ENCODE results near the gene EVL.

Gene EVL

GRCh38 chr14:100066962-100067361, 1.7 kb downstream of the EVL start:
- no peak for DNase-seq (ENCODE audit: low spot score)

GRCh38 chr14:100067481-100067880, 2.3 kb downstream of the EVL start:
- DNase-seq (ENCODE audit: low spot score): no peak

GRCh38 chr14:100067971-100068959, 3.0 kb downstream of the EVL start:
- no peak for DNase-seq (ENCODE audit: low spot score)

- DNase-seq (ENCODE audit: low spot score): no peak
Observed at GRCh38 chr14:100069161-100069800, 4.1 kb downstream of the EVL start.

GRCh38 chr14:100070310-100070709, 5.1 kb downstream of the EVL start:
- DNase-seq (ENCODE audit: low spot score): no peak

- no peak for DNase-seq (ENCODE audit: low spot score)
Observed at GRCh38 chr14:100071545-100071944, 6.3 kb downstream of the EVL start.

GRCh38 chr14:100072783-100073346, 7.6 kb downstream of the EVL start:
- DNase-seq (ENCODE audit: low spot score): no peak

GRCh38 chr14:100073576-100074430, 8.6 kb downstream of the EVL start:
- DNase-seq (ENCODE audit: low spot score): no peak

GRCh38 chr14:100074431-100075100, 9.3 kb downstream of the EVL start:
- no peak for DNase-seq (ENCODE audit: low spot score)

GRCh38 chr14:100075681-100076080, 10.5 kb downstream of the EVL start:
- no peak for DNase-seq (ENCODE audit: low spot score)

GRCh38 chr14:100076133-100076532, 10.9 kb downstream of the EVL start:
- DNase-seq (ENCODE audit: low spot score): peak; percentile 36

- DNase-seq (ENCODE audit: low spot score): peak; percentile 77
Observed at GRCh38 chr14:100076606-100077005, 11.4 kb downstream of the EVL start.

- DNase-seq (ENCODE audit: low spot score): no peak
Observed at GRCh38 chr14:100077441-100077840, 12.2 kb downstream of the EVL start.

GRCh38 chr14:100078216-100078803, 13.1 kb downstream of the EVL start:
- no peak for DNase-seq (ENCODE audit: low spot score)

- peak; percentile 56 for DNase-seq (ENCODE audit: low spot score)
Observed at GRCh38 chr14:100078997-100079725, 13.9 kb downstream of the EVL start.

- no peak for DNase-seq (ENCODE audit: low spot score)
Observed at GRCh38 chr14:100079726-100080005, 14.4 kb downstream of the EVL start.

GRCh38 chr14:100080206-100080605, 15.0 kb downstream of the EVL start:
- DNase-seq (ENCODE audit: low spot score): no peak

- DNase-seq (ENCODE audit: low spot score): no peak
Observed at GRCh38 chr14:100081997-100082625, 16.9 kb downstream of the EVL start.

- DNase-seq (ENCODE audit: low spot score): no peak
Observed at GRCh38 chr14:100082723-100083122, 17.5 kb downstream of the EVL start.

GRCh38 chr14:100083706-100084105, 18.5 kb downstream of the EVL start:
- DNase-seq (ENCODE audit: low spot score): no peak

Measured in GM03348 (cell line).